ENCODE results near the gene LBX1.

Gene LBX1, protein sequence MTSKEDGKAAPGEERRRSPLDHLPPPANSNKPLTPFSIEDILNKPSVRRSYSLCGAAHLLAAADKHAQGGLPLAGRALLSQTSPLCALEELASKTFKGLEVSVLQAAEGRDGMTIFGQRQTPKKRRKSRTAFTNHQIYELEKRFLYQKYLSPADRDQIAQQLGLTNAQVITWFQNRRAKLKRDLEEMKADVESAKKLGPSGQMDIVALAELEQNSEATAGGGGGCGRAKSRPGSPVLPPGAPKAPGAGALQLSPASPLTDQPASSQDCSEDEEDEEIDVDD

DNA sequence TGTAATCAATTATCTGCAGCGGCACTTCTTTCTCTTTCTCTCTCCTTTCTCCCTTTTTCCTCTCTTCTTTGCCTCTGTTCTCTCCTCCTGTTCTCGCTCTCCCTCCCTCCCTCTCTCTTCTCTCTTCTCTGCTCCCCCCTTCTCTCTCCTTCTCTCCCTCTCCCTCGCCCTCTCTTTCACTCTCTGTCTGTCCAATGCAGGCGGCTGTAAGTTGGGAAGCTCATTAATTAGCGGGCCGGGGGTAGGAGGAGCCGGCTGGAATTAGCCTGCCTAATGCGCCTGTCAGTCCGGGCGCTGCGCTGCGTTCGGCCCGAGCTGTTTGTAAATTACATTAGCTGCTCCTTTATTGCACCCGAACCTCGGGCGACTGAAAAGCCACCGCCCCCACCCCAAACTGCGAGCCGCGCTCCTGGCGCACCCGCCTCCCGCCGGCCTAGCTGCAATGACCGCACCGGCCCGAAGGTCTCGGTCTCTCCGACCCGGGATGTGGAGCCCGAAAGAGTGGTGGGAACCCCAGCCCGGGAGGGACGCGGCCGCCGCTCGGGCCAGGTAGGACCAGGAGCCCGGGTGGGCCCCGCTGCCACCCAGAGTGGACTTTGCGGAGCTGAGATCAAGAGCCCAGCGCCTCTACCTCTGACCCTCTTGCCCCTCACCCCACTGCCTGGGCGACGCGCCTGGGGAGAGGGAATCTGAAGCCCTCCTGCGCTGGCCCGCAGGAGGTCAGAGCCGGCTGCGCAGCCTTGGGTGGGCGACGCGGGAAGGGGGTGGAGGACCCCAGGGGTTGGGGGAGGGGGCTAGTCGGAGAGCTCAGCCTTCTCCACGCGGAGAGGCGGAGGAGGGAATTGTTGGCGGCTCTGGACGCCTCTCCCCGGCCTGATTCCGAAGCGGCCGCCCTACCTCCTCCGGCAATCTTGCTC, at the start of gene LBX1:
LBX1 (minus strand) TSS at position 198 of the 917 bp plus-strand sequence. CDS start 648 bp downstream, outside the sequence.
- no peak within 1 kb of the TSS for H3K27ac ChIP-seq

DNA sequence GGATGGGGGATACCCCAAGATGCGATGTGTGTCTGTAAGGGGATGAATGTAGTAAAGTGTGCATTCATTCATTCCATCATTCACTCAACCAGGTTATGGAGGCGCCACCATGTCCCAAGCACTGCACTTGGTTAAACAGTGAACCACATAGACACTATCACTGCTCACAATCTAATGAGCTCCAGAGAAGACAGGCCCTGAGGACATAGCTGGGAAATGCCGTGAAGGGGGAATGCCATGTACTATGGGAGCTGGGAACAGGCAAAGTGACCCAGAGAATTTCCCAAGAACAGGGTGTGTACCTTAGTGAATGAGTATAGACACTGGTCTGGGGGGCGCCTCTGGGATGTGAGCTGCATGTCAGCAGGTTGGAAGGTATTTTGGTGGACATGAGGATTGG, 44.5 kb upstream of the LBX1 start:
- Histone ChIP-seq H3K27ac (no peak overlapping the region), H3K4me3 (no peak overlapping the region)

More for the DNA sequence above, at the start of gene LBX1:
- peak within 1 kb of the TSS in 1 of 7 experiments; percentile 0 for H3K4me3 ChIP-seq

DNA sequence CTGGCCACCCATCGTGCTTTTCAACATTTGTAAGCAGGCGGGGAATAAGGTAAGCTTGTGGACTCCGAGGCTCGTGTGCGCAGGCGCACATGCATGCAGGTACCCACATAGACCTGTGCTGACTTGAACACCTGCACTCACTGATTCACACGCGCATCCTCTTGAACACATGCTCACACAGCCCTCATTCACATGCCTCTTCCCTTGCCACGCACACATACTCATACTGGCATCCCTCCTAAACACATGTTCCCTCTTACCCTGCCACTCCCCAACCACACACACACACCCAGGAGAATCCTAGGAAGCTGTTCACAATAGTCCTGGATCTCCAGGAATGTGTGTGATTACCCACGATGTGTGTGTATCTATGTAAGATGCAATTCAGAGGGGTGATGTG, 44.1 kb upstream of the LBX1 start:
- no peak overlapping the region for H3K27ac ChIP-seq
- no peak overlapping the region for H3K4me3 ChIP-seq

DNA sequence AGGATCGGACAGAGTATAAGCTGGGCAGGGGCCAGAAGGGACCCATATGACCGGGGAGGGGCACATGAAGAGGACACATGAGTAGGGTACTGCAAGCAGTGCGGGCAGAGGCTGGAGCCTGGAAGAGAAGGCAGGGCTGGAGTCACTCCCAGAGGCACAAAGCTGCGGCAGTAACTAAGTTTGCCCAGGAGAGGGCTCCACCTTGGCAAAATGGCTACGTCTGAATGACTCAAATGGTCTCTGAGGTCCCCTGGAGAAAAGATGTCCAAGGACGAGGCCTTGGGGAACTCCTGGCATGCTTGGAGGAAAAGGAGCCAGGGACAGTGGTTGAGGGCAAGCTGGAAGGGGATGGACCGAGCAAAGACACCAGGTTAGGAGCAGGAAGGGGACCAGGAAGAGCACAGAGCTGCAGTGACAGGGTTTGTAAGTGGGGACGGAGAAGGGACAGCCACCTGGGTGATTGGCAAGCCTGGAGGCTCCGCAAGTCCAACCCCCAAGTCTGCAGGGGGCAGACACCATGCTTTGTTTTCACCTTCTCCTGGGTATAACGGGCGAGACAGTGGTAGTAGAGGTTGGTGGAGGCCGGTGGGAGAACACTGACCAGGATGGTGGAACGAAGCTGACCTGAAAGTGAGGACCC, 43.1 kb upstream of the LBX1 start:
- H3K27ac ChIP-seq = no peak overlapping the region

DNA sequence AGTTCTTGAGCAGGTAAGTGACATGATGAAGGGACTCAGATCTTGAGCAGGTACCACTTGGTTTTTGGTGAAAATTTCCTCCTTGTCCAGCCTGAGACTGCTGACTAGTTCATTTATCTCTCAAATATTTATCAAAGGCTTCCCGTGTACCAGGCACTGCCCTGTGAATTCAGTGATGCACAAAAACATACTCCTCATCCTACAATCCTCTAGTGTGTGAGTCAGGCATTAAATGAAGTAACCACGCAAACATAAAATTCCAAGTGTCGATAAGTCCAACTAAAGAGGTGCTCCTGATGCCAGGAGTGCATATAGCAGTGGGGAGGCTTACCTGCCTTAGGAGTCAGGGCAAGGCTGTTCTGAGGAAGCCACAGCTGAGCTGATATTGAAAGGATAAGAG, 41.5 kb upstream of the LBX1 start:
- no peak overlapping the region for H3K27ac ChIP-seq
- no peak overlapping the region for H3K4me3 ChIP-seq

More for the DNA sequence above, 43.1 kb upstream of the LBX1 start:
- no peak overlapping the region for H3K4me3 ChIP-seq

DNA sequence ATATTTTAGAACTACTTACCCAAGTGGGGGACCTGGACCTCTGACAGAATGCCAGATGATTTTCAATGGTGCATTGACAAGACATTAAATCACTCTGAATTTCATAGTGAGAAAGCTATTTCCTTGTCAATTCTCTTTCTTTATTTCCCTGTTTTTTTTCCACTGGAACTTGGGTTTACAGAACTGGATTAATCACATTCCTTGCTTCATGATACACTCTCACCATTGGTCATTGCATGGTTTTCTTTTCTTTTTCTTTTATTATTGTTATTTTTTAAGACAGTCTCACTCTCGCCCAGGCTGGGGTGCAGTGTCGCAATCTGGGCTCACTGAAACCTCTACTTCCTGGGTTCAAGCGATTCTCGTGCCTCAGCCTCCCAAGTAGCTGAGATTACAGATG, 38.5 kb upstream of the LBX1 start:
- Histone ChIP-seq H3K27ac (no peak overlapping the region), H3K4me3 (no peak overlapping the region)

DNA sequence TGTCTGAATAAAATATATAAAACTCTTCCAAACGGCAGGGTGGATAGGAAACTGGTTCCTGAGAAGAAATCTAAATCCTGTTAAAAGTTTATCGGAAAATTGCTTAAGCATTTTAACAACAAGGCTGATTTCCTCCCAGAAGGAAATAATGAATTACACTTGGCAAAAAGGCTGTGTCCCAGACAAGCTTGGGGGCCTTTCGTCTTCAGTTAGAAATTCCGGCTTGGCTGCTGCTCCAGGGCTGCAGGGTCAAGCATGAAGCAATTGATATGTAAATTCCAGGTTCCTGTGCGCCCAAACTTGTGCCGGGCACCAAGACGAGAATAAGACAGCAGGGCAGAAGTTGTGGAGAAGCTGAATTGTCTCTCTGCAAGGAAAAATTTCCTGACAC, 38.0 kb upstream of the LBX1 start:
- H3K27ac ChIP-seq = no peak overlapping the region
- no peak overlapping the region for H3K4me3 ChIP-seq

DNA sequence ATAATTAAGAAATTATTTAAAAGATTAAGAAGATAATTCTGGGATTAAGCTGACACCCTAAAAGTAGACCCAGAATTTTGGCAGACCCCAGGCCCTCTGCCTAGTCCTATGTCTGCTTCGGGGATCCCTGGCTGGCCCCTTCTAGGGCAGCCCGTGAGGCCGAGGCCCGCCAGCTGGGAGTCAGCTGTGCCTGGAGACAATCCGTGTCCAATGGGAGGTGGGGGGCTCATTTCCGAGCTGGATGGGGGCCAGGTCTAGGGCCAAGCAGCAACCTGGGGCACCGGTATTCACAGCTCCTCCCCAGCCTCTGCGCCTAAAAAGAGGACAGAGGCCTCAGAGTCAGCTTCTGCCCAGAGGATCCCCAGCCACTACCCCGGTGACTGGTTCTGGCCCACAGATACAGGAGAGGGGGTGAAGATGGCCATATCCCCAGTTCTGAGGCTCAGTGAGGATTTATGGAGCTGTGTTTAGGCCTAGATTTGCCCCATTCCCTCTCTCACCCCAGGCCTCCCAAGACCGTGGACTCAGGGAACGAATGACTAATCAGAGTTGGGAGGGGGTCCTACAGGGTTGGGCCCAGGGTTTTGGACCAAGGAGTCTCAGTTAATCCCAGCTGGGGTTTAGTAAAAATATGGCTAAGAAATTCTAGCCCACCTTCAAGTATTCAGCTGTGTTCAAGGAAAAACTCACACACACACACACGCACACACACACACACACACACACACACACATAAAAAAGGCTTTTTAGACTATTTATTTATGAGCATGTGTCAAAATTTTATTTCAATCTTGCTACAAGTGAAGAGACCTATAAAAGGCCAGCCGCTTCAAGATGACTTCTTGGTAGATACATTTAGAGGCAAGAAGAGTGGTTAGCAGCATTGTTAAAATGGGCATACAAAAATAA, 37.4 kb upstream of the LBX1 start:
- Histone ChIP-seq H3K4me3 (no peak overlapping the region), H3K27ac (no peak overlapping the region)

DNA sequence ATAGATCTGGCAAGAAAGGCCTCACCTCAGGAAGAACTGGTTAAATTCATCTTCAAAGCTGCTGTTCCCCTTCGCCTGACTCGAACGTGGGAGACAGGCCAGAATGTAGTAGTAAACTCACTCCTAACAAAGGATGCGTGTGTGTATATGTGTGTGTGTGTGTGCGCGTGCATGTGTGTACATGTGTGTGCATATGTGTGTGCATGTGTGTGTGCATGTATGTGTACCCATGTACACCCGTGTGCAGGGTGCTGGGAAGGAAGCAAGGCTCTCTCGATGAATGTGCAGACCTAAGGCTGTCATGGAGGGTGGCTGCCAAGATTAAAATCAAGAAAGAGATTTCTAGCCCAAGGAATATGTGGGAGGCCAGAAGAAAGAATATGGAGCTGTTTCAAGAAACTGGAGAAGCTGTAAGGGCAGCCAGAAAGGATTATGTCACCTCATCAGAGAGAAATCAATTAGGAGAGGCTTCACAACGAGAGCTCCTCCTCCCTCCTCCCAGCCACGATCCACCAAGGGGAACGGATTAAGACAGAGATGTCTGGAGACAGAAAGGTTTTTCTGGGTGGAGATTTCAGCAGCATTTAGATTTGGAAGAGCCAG, 34.0 kb upstream of the LBX1 start:
- H3K27ac ChIP-seq = no peak overlapping the region
- H3K4me3 ChIP-seq = no peak overlapping the region

DNA sequence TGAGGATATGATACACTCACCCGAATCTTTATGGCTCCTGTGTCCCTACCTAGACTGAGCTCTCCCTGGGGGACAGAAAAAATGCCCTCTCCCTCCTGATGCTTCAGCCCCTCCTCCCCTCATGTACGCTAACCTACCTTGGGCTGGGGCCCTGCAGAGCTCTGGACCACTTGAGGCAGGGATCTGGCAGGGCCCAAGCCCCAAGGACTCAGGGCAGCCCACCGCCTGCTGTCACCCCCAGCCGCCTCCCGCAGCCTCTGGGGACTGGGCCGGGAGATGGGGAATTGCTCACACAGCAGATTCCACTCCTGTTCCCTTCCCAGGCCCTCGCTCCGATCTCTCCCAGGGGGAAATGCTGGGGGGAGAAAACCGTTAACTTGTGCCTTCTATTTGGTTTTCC, 32.9 kb upstream of the LBX1 start:
- Histone ChIP-seq H3K4me3 (no peak overlapping the region), H3K27ac (no peak overlapping the region)

DNA sequence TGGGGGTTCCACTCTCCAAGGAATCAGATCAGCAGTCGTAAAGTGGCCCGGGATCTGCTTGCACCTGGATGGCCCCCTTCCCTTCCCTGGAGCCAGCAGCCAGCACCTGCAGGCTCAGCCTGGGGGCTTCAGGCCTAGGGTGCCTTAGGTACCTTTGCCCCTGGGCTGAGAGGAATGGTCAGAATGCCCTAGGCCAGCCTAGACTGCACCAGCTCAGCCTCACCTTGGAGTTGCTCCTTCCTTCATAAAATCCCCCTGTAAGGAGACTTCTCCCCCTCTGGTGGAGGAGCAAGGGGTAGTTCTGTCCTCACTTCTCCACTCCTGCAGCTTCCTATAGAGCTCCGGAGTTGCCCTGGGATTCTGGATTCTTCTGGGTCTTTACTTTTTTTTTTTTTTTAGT, 32.4 kb upstream of the LBX1 start:
- H3K4me3 ChIP-seq = no peak overlapping the region
- H3K27ac ChIP-seq = no peak overlapping the region

DNA sequence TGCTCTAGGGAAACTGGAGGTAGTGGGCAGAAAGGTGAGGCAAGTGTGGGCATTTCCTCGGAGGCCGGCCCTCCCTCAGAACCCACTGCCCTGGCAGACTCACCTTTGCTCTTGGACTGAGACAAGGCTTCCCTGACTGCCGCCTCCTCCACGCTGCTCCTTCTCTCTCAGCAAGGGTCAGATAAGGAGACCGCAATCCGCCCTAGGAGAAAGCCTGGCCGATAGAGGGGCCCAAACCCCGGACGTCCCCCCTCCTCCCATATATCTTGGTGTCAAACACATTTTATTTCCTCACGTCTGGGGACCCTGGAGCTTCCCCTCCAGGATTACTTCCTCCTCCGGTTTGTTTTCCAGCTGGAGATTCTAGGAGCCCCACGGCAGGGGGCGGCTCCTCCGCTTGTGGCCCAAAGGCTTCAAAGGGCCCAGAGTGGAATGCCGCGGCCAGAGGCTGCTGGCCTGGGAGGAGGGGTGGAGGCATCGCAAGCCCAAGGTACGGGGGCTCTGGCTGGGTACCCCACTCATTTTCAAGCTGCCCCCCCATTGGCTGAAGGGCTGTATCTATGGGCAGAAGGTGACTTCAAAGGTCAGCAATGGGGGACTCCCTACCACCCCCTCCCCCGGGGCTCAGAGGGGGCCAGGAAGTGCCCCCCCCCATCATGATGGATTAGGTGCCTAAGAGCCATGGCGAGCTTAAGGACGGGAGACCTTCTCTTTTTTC, 31.7 kb upstream of the LBX1 start:
- Histone ChIP-seq H3K27ac (no peak overlapping the region), H3K4me3 (no peak overlapping the region)

DNA sequence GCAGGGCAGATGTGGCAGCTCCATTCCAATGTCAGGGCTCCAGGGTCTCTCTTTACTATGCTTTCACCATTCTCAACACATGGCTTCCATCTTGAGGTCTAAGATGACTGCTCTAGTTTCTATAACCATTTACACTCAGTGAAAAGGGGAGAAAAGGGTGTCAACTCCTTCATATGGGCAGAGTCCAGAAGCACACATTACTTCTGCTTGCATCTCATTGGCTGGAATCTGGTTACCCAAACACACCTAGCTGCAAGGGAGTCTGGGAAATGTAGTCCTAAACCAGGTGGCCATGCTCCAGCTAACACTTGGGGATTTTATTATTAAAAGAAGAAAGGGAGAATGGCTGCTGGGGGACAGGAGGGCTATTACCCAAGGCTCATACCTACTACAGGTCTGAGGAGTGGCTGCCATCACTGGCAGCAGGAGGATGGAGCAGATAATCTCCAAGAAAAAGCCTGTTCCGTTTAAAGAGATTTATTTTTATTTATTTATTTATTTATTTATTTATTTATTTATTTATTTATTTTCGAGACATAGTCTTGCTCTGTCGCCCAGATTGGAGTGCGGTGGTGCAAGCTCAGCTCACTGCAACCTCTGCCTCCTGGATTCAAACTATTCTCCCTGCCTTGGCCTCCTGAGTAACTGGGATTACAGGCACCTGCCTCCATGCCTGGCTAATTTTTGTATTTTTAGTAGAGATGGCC, 29.1 kb upstream of the LBX1 start:
- H3K4me3 ChIP-seq = no peak overlapping the region
- no peak overlapping the region for H3K27ac ChIP-seq

DNA sequence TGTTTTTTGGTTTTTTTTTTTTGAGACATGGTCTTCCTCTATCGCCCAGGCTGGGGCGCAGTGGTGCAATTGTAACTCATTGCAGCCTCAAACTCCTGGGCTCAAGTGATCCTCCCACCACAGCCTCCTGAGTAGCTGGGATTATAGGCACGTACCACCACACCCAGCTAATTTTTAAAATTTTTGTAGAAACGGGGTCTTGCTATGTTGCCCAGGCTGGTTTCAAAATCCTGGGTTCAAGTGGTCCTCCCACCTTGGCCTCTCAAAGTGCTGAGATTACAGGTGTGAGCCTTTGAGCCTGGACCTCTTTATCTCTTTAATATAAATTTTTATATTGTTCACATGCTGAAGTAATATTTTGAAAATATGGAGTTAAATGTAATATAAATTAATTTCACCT, 28.2 kb upstream of the LBX1 start:
- Histone ChIP-seq H3K4me3 (no peak overlapping the region), H3K27ac (no peak overlapping the region)

DNA sequence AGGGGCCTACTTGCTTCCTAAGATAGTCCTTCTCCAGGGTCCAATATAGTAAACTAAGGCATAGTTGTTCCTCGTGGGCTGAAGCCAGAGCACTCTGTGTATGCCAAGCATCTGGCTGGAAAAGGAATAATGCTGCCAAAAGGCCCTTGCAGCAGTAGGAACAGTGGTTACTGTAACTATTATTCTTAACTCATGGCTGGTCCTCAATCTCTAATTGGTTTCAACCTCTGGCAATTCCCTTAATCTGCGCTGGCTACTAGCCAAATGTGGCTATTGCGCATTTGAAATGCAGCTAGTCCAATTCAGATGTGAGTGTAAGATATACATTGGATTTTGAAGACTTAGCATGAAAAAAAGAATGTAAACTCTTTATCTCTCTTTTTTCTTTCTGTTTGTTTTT, 27.8 kb upstream of the LBX1 start:
- Histone ChIP-seq H3K27ac (no peak overlapping the region), H3K4me3 (no peak overlapping the region)

DNA sequence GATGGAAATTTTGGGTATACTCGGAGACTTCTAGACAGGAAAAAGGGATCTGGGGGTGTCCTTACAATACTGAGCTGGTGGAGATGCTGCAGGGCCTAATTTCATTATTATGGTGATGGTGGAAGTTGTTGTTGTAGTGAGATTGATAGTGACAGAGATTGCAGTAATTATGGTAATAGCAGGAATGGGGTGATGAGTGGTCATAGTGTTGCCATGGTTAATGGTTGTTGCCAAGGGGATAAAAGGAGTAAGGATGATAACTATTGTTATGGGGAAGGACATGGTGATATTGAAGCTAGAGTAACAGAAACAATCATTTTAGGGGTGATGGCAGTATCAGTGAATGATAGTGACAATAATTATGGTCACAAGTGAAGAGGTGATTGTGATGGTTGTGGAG, 27.1 kb upstream of the LBX1 start:
- no peak overlapping the region for H3K27ac ChIP-seq
- H3K4me3 ChIP-seq = no peak overlapping the region

DNA sequence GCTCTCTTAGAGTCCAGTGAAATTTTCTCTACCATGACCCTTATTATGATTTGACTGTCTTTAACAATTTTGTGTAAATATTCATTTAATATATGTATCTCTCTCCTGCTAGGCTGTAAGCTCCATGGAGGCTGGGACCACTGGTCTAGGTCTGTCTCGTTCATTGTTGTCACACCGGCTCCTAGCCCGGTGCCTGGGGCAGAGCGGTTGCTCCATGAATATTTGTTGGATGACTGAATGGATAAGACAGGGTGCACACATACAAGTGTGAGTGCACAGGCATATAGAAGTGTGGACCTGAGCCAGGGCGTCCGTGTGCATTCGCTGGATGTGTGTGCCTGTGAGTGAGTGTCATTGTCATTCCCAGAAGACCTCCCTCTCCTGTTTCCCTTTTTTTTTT, 20.9 kb upstream of the LBX1 start:
- Histone ChIP-seq H3K4me3 (no peak overlapping the region), H3K27ac (no peak overlapping the region)

DNA sequence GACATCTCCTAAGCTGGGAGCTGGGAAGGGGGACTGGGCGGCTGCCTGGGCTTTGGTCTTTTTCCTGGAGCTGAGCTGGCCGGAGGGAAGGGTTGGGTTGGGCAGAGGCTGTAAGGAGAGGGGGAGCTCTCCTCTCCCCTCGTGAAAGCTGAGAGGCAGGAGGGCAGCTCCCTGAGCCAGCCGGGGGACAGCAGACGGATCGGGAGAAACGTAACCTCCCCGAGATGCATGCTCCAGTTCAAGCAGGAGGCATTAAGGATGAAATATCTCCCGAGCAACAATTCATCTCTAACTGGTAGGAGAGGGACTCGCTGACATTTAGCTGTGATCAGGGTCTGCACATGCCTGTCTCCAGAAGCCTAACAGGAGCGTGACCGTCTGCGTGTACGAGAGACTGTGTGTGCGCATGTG, 19.9 kb upstream of the LBX1 start:
- Histone ChIP-seq H3K4me3 (no peak overlapping the region), H3K27ac (no peak overlapping the region)

Measured in skin epidermis (tissue), 12 donors.